Endothelial cell (in vitro differentiated cells): ENCODE data around the gene VHLL. TPM values are rescaled to one million over a fixed set of nuclear protein-coding genes. Genes with fewer than 3 reads are reported as not detected.
A peak's percentile ranks its signal among the peaks of the same experiment; 100 is the strongest.

Experiments used
- DNase-seq: peaks from one replicate; pipeline ENCODE4 v3.0.0; 2021; ENCODE audit warnings: low spot score
- H3K27ac Mint-ChIP-seq: one replicate; pipeline ENCODE4 v1.8.0; 2021; ENCODE audit warnings: mixed read lengths, inconsistent platforms; ENCODE audit not compliant: unreplicated experiment
- H3K27me3 Mint-ChIP-seq: one replicate; pipeline ENCODE4 v1.8.0; 2021; ENCODE audit warnings: mild to moderate bottlenecking, moderate library complexity, mixed read lengths, inconsistent platforms; ENCODE audit not compliant: unreplicated experiment
- H3K36me3 Mint-ChIP-seq: one replicate; pipeline ENCODE4 v1.8.0; 2021; ENCODE audit warnings: mild to moderate bottlenecking, low read depth, mixed read lengths, inconsistent platforms; ENCODE audit not compliant: unreplicated experiment
- H3K4me1 Mint-ChIP-seq: one replicate; pipeline ENCODE4 v1.8.0; 2021; ENCODE audit warnings: mild to moderate bottlenecking, mixed read lengths, inconsistent platforms; ENCODE audit not compliant: unreplicated experiment
- H3K4me3 Mint-ChIP-seq: one replicate; pipeline ENCODE4 v1.8.0; 2021; ENCODE audit warnings: mild to moderate bottlenecking, mixed read lengths, inconsistent platforms; ENCODE audit not compliant: unreplicated experiment
- H3K9me3 Mint-ChIP-seq: one replicate; pipeline ENCODE4 v1.8.0; 2021; ENCODE audit warnings: mixed read lengths, inconsistent platforms; ENCODE audit not compliant: unreplicated experiment
- total RNA-seq: library from RNA; stranded (reverse); fragmentation: NEBNext Ultra II Directional; extraction: Animal tissue kit (Norgen Biotek cat#: 25700); gene quantifications from one replicate; pipeline ENCODE4 v1.2.1, GENCODE V29; 2021; ENCODE audit not compliant: unreplicated experiment
- TF ChIP-seq, protein P1 (sequence below): fragments of 200-600 bp; sonication (generic); IDR thresholded peaks from one replicate; pipeline ENCODE4 v1.5.0; 2021; ENCODE audit warnings: antibody characterized with exemption; ENCODE audit not compliant: unreplicated experiment

The VHLL gene
- total RNA-seq, 1 donor from 2014 or later: not detected

- Mint-ChIP-seq H3K4me1 (no peaks in the 10 kb centered on the region), H3K4me3 (peak overlapping the region; percentile 76), H3K27ac (no peak overlapping the region), H3K36me3 (peaks cover 65% of the 10 kb centered on the region), H3K27me3 (no peaks in the 10 kb centered on the region), H3K9me3 (no peaks in the 10 kb centered on the region)
- TF ChIP-seq, protein P1, sequence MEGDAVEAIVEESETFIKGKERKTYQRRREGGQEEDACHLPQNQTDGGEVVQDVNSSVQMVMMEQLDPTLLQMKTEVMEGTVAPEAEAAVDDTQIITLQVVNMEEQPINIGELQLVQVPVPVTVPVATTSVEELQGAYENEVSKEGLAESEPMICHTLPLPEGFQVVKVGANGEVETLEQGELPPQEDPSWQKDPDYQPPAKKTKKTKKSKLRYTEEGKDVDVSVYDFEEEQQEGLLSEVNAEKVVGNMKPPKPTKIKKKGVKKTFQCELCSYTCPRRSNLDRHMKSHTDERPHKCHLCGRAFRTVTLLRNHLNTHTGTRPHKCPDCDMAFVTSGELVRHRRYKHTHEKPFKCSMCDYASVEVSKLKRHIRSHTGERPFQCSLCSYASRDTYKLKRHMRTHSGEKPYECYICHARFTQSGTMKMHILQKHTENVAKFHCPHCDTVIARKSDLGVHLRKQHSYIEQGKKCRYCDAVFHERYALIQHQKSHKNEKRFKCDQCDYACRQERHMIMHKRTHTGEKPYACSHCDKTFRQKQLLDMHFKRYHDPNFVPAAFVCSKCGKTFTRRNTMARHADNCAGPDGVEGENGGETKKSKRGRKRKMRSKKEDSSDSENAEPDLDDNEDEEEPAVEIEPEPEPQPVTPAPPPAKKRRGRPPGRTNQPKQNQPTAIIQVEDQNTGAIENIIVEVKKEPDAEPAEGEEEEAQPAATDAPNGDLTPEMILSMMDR: no peak
- DNase-seq: no peak
Measured at GRCh38 chr1:156270314-156270713, 28.8 kb downstream of the VHLL start.

DNA sequence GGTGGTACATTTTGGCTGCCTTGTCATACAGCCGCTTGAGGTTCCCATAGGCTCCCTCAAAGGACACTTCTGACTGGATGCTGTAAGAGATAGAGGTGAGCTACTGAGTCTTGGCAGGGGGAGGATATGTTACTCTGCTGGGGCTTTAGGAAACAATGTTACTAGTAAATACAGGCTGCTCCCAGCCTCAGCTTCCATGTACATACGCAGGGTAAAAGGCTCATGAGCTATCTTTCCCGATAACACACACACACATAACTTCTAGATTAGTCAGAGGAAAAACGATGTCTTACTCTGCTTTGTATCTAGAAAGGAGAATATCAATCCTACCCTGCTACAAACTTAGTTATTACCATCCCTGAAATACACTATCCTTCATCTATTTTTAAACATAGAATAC is 30.8 kb downstream of the VHLL start:
- TF ChIP-seq, protein P1: no peak
- Mint-ChIP-seq H3K4me1 (no peaks in the 10 kb centered on the region), H3K27ac (no peak overlapping the region), H3K36me3 (peaks cover 63% of the 10 kb centered on the region), H3K27me3 (no peaks in the 10 kb centered on the region), H3K4me3 (no peak overlapping the region), H3K9me3 (no peaks in the 10 kb centered on the region)
- DNase-seq: no peak

DNA sequence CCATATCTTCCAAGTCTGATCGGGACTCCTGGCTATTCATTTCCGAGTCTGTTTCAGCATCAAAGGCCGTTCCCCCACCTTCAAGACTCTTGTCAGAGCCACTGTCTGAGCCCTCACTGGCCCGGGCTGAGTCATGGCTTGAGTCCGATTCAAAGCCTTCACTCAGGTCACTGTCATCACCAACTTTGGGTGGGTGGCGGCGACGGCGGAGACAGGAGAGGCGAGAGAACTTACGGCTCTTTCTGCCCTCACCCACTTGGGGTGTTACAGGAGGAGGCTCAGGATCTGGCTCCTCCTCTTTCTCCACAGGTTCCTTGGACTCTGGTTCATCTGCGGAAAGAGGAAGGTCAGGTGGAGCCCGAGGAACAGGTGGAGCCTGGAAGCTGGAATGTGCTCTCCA is 33.1 kb downstream of the VHLL start:
- no peaks in the 10 kb centered on the region for H3K27me3 Mint-ChIP-seq
- no peak overlapping the region for H3K27ac Mint-ChIP-seq
- TF ChIP-seq, protein P1: no peak
- no peaks in the 10 kb centered on the region for H3K4me1 Mint-ChIP-seq
- peaks cover 60% of the 10 kb centered on the region for H3K36me3 Mint-ChIP-seq
- H3K9me3 Mint-ChIP-seq: no peaks in the 10 kb centered on the region
- H3K4me3 Mint-ChIP-seq: no peak overlapping the region
- no peak for DNase-seq

DNA sequence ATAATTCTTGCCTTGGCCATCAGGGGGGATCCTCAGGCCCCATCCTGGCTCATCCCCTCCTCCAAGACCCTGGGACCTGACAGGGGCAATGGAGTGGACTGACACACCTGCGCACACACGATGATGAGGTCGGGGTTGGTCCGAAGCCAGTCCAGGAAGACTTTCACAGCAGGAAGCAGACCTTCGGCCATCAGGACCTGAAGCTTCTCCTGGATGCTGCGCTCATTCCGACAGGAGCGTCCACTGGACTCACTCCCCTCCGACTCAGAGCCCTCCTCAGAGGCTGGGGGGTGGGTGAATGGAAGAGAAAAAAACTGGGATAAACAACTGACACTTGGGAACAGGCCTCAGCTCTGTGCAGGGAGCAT is 35.8 kb downstream of the VHLL start:
- peaks cover 66% of the 10 kb centered on the region for H3K36me3 Mint-ChIP-seq
- TF ChIP-seq, protein P1: no peak
- H3K4me3 Mint-ChIP-seq: no peak overlapping the region
- no peak for DNase-seq
- no peaks in the 10 kb centered on the region for H3K4me1 Mint-ChIP-seq
- no peaks in the 10 kb centered on the region for H3K9me3 Mint-ChIP-seq
- peaks cover 4% of the 10 kb centered on the region for H3K27me3 Mint-ChIP-seq
- H3K27ac Mint-ChIP-seq: no peak overlapping the region

DNA sequence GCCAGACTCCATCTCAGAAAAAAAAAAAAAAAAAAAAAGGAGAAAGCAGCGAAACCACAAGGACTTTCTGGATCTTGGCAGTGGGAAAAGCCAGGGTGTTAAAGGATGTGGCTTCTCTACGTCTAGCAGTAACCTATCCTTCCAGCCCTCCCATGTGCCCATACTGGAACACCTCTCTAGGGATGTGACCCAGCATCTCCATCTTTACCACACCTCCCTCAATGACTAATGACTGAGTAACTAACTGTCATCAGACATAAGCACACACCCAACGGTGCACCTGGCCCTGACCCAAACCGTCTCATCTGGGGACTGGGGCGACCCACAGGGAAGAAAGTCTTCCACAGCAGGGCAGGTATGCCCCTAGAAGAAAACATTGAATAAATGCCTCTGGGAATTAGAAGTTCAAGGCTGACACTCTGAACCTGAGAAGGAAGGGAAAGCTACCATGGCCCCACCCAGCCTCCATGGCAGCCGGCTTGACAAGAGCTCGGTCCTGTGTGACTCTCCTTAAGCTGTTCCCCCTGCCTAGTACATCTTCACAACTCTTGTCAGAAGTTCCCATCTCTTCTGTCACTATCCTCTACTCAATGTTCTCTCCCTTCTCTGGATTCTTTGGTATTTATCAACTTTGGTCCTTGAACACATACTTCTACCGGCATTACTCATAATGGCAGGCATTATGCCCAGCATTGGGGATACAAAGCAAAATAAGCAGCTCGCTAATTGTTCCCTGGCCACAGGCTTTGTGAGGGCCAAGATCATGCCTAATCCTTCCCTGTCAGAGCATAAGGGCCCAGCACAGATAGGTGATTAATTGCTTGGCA is 36.4 kb downstream of the VHLL start:
- TF ChIP-seq, protein P1: no peak
- H3K4me1 Mint-ChIP-seq: peaks cover 2% of the 10 kb centered on the region
- peaks cover 68% of the 10 kb centered on the region for H3K36me3 Mint-ChIP-seq
- no peak for DNase-seq
- H3K4me3 Mint-ChIP-seq: peak overlapping the region; percentile 23
- peak overlapping the region; percentile 62 for H3K27ac Mint-ChIP-seq
- H3K9me3 Mint-ChIP-seq: no peaks in the 10 kb centered on the region
- peaks cover 4% of the 10 kb centered on the region for H3K27me3 Mint-ChIP-seq
